Right lobe of liver (tissue), 6 donors: ENCODE data around the gene PHC3. TPM values are rescaled to one million over a fixed set of nuclear protein-coding genes. Genes with fewer than 3 reads are reported as not detected.
A peak's percentile ranks its signal among the peaks of the same experiment; 100 is the strongest.

ENCODE experiments used
- ATAC-seq, 4 donors: fragments of 200-7000 bp; cut with Tn5 transposase; one replicate each; pipeline ENCODE4 v1.9.1; 2020; ENCODE audit warnings: mild to moderate bottlenecking in 4 of 4, moderate library complexity in 4 of 4
- DNase-seq, 3 donors: peaks; one replicate each; pipeline ENCODE4 v3.0.0-alpha.2; 2020
- H3K27ac ChIP-seq, 3 donors: fragments of 200-600 bp; one replicate each; pipeline ENCODE4 v1.8.0; 2022
- H3K27me3 ChIP-seq, 2 donors: fragments of 200-600 bp; one replicate each; pipeline ENCODE4 v1.8.0; 2022
- H3K36me3 ChIP-seq, 4 donors: fragments of 200-600 bp; sonication (generic) in 1 of 4; one replicate each; pipeline versions ENCODE4 v1.5.1 to v1.8.0; 2017 to 2022; ENCODE audit warnings: control low read depth in 1 of 4
- H3K4me1 ChIP-seq, 4 donors: fragments of 200-600 bp; sonication (generic) in 1 of 4; one replicate each; pipeline versions ENCODE4 v1.5.1 to v1.8.0; 2017 to 2022; ENCODE audit warnings: control low read depth in 1 of 4
- H3K4me3 ChIP-seq, 3 donors: fragments of 200-600 bp; one replicate each; pipeline ENCODE4 v1.8.0; 2022
- H3K9me3 ChIP-seq, 4 donors: fragments of 200-600 bp; sonication (generic) in 1 of 4; one replicate each; pipeline versions ENCODE4 v1.5.1 to v1.8.0; 2017 to 2022; ENCODE audit warnings: control low read depth in 1 of 4
- CTCF ChIP-seq, 4 donors: fragments of 200-600 bp in 3 of 4; fragments of 450-650 bp in 1 of 4; IDR thresholded peaks; one replicate each; pipeline versions ENCODE4 v1.5.1 to v1.8.0; 2016 to 2022; ENCODE audit warnings: antibody characterized with exemption in 4 of 4, mild to moderate bottlenecking in 2 of 4
- POLR2A ChIP-seq: fragments of 450-650 bp; IDR thresholded peaks from one replicate; pipeline ENCODE4 v1.6.1; 2017; ENCODE audit warnings: antibody characterized with exemption, mild to moderate bottlenecking
- WGBS: methylation state at CpG from one replicate; pipeline ENCODE4 v1.1.6; 2018; ENCODE audit warnings: low coverage, low lambda C conversion rate; ENCODE audit not compliant: insufficient coverage; ENCODE audit errors: missing lambda C conversion rate; 5-methylcytosine and 5-hydroxymethylcytosine counted together
- intact Hi-C, 2 donors: fragments of 100-400 bp; cut with DNase I; formaldehyde crosslinking; loops; one replicate each; pipeline versions ENCODE4 v1.11.2 to v1.14.1; 2022
- total RNA-seq, 6 experiments: library from RNA; depleted of rRNA in 2 of 6; stranded (reverse); fragments of >200 nt in 2 of 6; fragmentation: NEBNext Ultra II Directional in 3 of 6; extraction: Animal tissue kit (Norgen Biotek cat#: 25700) in 3 of 6; gene quantifications; one replicate each; pipeline versions ENCODE4 v1.1.0 to v1.2.4, GENCODE V29; 2016 to 2023
- donor health status: DM: no; HTN: yes; CAD: no.
- donor health status: DM: no; HTN: no; CAD: no.
- donor health status: DM: no; HTN: no; CAD: no.
- donor health status: DM: no; HTN: yes; CAD: no.
- donor health status: DM: no; HTN: yes; CAD: no.

The PHC3 gene
- total RNA-seq, 6 experiments from 2014 or later: 20.0 to 32.6 (median 23.5) TPM

DNA sequence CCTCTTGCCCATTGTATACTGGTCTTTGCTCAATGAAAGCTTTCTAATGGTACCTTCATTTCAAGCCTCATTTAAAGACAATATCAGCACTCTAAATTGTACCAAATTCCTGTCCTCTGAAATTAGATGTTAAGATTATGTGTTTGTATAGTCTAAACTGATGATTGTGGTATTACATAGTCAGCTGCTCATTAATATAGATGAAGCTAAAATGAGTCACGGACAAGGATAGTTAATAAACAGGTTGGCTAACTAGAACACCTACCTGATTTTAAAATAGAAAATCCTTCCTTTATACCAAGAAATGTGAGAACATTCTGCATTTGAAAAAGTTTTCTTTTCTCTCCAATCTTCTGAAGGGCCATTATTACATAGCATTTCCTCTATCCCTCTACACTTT, 43.6 kb upstream of the PHC3 start:
- TF ChIP-seq CTCF (IDR thresholded peaks at IDR 0.05) (no peak), POLR2A (no peak)
- H3K4me1 ChIP-seq: peaks cover 0 to 3% (median 0%) of the 10 kb centered on the region in 4 donors
- intact Hi-C loops: no loop called here

GRCh38 chr3:170222647-170223541, 41.4 kb upstream of the PHC3 start:
- DNase-seq: peak in 1 of 3 donors; percentile 48

More for the DNA sequence above, 43.6 kb upstream of the PHC3 start:
- WGBS: 82% methylated on average over 1 of the region's 1 CpG
- Histone ChIP-seq H3K27ac (no peak overlapping the region), H3K9me3 (no peaks in the 10 kb centered on the region), H3K27me3 (no peaks in the 10 kb centered on the region), H3K36me3 (no peaks in the 10 kb centered on the region), H3K4me3 (no peak overlapping the region)
- no peak for ATAC-seq
- no peak for DNase-seq

DNA sequence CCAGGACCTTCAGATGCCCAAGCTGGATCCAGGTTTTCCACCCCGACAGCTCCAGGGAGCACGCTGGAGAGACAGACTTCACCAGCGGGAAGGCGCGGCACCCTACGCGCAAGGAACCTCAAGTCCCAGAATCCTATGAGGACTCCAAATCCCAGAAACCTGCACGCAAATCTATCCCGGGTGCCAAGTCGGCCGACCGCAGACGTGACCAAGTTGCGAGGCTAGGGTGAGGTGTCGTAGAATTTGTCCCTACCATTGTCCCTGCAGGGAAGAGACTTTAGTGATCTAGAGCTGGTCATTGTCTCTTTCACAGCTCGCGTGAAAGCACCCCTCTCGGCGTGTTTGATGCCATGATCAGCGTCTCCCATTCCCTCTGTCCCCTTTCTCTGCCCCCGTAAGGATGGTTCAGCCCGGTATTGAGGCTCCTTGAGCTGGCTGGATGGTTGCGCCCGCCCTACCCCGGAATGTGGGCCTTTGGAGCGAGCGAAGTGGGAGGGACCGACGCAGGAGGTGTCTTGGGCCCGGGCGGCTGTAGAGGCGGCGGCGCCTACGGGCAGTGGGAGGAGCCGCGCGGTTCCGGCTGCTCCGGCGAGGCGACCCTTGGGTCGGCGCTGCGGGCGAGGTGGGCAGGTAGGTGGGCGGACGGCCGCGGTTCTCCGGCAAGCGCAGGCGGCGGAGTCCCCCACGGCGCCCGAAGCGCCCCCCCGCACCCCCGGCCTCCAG, 40.6 kb upstream of the PHC3 start, which contains the start of gene PRKCI:
Gene PRKCI (plus strand): TSS at position 501 of the 723 bp plus-strand sequence. CDS start 246 bp downstream, outside the sequence.
- Histone ChIP-seq H3K9me3 (no peaks in the 10 kb centered on the region), H3K36me3 (no peaks in the 10 kb centered on the region), H3K27ac (peak within 1 kb of the TSS; percentile 74 to 92 (median 87)), H3K4me3 (peak within 1 kb of the TSS; percentile 83 to 94 (median 89)), H3K4me1 (peaks cover 0 to 3% (median 0%) of the 10 kb centered on the region in 4 donors), H3K27me3 (no peaks in the 10 kb centered on the region)
- peak; percentile 95 to 97 (median 97) for DNase-seq
- peak; percentile 98 to 100 (median 99) for ATAC-seq
- intact Hi-C loops: no loop called here
- 0% methylated on average over 18 of the region's 60 CpGs for WGBS
- TF ChIP-seq POLR2A: peak; percentile 87
- TF ChIP-seq CTCF (IDR thresholded peaks at IDR 0.05): no peak

More at GRCh38 chr3:170222647-170223541, 41.4 kb upstream of the PHC3 start:
- no peaks in the 10 kb centered on the region for H3K9me3 ChIP-seq
- TF ChIP-seq CTCF (IDR thresholded peaks at IDR 0.05): peak in 1 of 4 donors; percentile 12
- TF ChIP-seq POLR2A: no peak
- H3K4me3 ChIP-seq: peak overlapping the region; percentile 83 to 94 (median 89)
- peak; percentile 39 to 56 (median 48) for ATAC-seq
- peak overlapping the region; percentile 74 to 92 (median 87) for H3K27ac ChIP-seq
- H3K27me3 ChIP-seq: no peaks in the 10 kb centered on the region
- no peaks in the 10 kb centered on the region for H3K36me3 ChIP-seq
- intact Hi-C loops: no loop called here
- H3K4me1 ChIP-seq: peaks cover 0 to 3% (median 0%) of the 10 kb centered on the region in 4 donors
- WGBS: 1% methylated on average over 29 of the region's 42 CpGs

DNA sequence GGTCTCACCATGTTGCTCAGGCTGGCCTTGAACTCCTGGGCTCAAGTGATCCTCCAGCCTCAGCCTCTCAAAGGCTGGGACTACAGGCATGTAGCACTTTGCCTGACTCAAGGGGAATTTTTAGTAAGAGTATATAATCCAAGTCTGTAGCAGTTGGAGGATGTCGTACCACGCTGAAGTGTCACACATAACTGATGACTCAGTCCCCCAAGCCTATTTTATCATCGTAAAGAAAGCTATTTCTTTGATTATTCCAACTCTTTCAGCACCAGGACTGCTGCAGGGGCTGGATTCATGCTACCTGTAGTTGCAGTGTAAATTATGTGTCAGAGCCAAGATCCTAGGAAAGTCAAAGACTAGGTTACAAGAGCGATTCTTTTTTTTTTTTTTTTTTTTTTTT, 39.3 kb upstream of the PHC3 start:
- Histone ChIP-seq H3K27ac (no peak overlapping the region), H3K4me1 (peaks cover 0 to 3% (median 0%) of the 10 kb centered on the region in 4 donors), H3K27me3 (no peaks in the 10 kb centered on the region), H3K9me3 (no peaks in the 10 kb centered on the region), H3K36me3 (no peaks in the 10 kb centered on the region), H3K4me3 (no peak overlapping the region)
- 91% methylated on average over 4 of the region's 4 CpGs for WGBS
- DNase-seq (no peak), ATAC-seq (no peak)
- TF ChIP-seq POLR2A: no peak
- TF ChIP-seq CTCF (IDR thresholded peaks at IDR 0.05): no peak
- intact Hi-C loops: no loop called here
